ENCODE data around the gene FLVCR2. TPM values are rescaled to one million over a fixed set of nuclear protein-coding genes. Genes with fewer than 3 reads are reported as not detected.
"Not testable (repeated sequence)": the region's sequence is repeated elsewhere in the genome, so short reads cannot be mapped to it uniquely, and the experiment has no call there.

The FLVCR2 gene
- total RNA-seq, 2 donors from 2014 or later: 9.0 to 10.8 TPM

GRCh38 chr14:75591331-75591946 is 13.0 kb downstream of the FLVCR2 start:
- Histone ChIP-seq H3K9ac (ENCODE audit: low read depth in 2 of 2, low read length in 2 of 2) (no peak overlapping the region), H3K4me3 (no peak overlapping the region), H3K27me3 (no peaks in the 10 kb centered on the region), H3K27ac (no peak overlapping the region), H3K4me1 (no peaks in the 10 kb centered on the region), H3K36me3 (no peaks in the 10 kb centered on the region), H3K9me3 (no peaks in the 10 kb centered on the region)
- intact Hi-C loops (cut with DNase I): no loop called here
- no peak for DNase-seq
- TF ChIP-seq CTCF (IDR thresholded peaks at IDR 0.05): no peak

GRCh38 chr14:75591987-75592575 is 13.7 kb downstream of the FLVCR2 start:
- Histone ChIP-seq H3K9me3 (no peaks in the 10 kb centered on the region), H3K36me3 (no peaks in the 10 kb centered on the region), H3K4me3 (no peak overlapping the region), H3K27me3 (no peaks in the 10 kb centered on the region), H3K27ac (no peak overlapping the region), H3K4me1 (no peaks in the 10 kb centered on the region), H3K9ac (ENCODE audit: low read depth in 2 of 2, low read length in 2 of 2) (no peak overlapping the region)
- intact Hi-C loops (cut with DNase I): no loop called here
- TF ChIP-seq CTCF (IDR thresholded peaks at IDR 0.05): no peak
- no peak for DNase-seq

GRCh38 chr14:75595226-75595625 is 16.8 kb downstream of the FLVCR2 start:
- TF ChIP-seq CTCF (IDR thresholded peaks at IDR 0.05): no peak
- no peaks in the 10 kb centered on the region for H3K9me3 ChIP-seq
- no peak overlapping the region for H3K9ac ChIP-seq (ENCODE audit: low read depth in 2 of 2, low read length in 2 of 2)
- no peak for DNase-seq
- no peaks in the 10 kb centered on the region for H3K36me3 ChIP-seq
- intact Hi-C loops (cut with DNase I): no loop called here
- no peak overlapping the region for H3K4me3 ChIP-seq
- no peaks in the 10 kb centered on the region for H3K4me1 ChIP-seq
- no peak overlapping the region for H3K27ac ChIP-seq
- no peaks in the 10 kb centered on the region for H3K27me3 ChIP-seq

GRCh38 chr14:75597149-75597548 is 18.7 kb downstream of the FLVCR2 start:
- intact Hi-C loops (cut with DNase I): no loop called here
- TF ChIP-seq CTCF (IDR thresholded peaks at IDR 0.05): no peak
- no peak overlapping the region for H3K27ac ChIP-seq
- peaks cover 5% of the 10 kb centered on the region for H3K4me1 ChIP-seq
- H3K9me3 ChIP-seq: no peaks in the 10 kb centered on the region
- no peaks in the 10 kb centered on the region for H3K27me3 ChIP-seq
- no peak for DNase-seq
- H3K36me3 ChIP-seq: no peaks in the 10 kb centered on the region
- H3K9ac ChIP-seq (ENCODE audit: low read depth in 2 of 2, low read length in 2 of 2): no peak overlapping the region
- no peak overlapping the region for H3K4me3 ChIP-seq

- H3K4me1 ChIP-seq; intact Hi-C loops (cut with DNase I); H3K36me3 ChIP-seq; H3K4me3 ChIP-seq; H3K27me3 ChIP-seq; DNase-seq; H3K9me3 ChIP-seq; H3K9ac ChIP-seq (ENCODE audit: low read depth in 2 of 2, low read length in 2 of 2); H3K27ac ChIP-seq: not testable (repeated sequence)
Measured at GRCh38 chr14:75600100-75600499, 21.7 kb downstream of the FLVCR2 start.

- H3K27ac ChIP-seq; intact Hi-C loops (cut with DNase I); H3K36me3 ChIP-seq; H3K4me1 ChIP-seq; H3K9me3 ChIP-seq; DNase-seq; H3K4me3 ChIP-seq; H3K9ac ChIP-seq (ENCODE audit: low read depth in 2 of 2, low read length in 2 of 2); H3K27me3 ChIP-seq: not testable (repeated sequence)
Measured at GRCh38 chr14:75601061-75601460, 22.6 kb downstream of the FLVCR2 start.

Data from colonic mucosa (tissue), 4 donors.